Measurements from ENCODE around the gene ARSG.

DNA sequence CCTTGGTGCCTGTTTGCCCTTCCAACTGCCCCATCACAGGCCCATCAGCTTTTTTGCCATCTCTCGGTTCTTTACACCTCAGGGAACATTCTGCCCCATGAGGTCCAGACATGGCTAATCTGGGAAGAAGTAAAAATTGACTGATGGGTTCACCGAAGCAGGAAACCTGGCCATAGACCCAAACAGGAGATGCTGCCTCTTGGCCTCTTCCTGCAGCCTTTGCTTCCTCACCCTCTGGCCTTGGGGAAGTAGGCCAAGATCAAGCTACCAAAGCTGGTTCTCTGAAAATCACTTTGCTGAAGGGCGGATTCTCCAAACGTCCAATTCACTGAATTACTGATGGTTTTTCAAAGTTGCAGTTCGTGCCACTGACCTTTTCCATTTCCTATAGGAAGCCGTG lies 56.1 kb downstream of the ARSG start:
- TF ChIP-seq CTCF (IDR thresholded peaks at IDR 0.05), result no peak
- TF ChIP-seq TEAD4 (CRISPR knock-in tag; IDR thresholded peaks at IDR 0.05), result no peak
- TF ChIP-seq CREM (CRISPR knock-in tag; IDR thresholded peaks at IDR 0.05), result no peak
- TF ChIP-seq ZNF396 (CRISPR knock-in tag; IDR thresholded peaks at IDR 0.05; ENCODE audit: borderline replicate concordance), result no peak
- TF ChIP-seq, protein P1, sequence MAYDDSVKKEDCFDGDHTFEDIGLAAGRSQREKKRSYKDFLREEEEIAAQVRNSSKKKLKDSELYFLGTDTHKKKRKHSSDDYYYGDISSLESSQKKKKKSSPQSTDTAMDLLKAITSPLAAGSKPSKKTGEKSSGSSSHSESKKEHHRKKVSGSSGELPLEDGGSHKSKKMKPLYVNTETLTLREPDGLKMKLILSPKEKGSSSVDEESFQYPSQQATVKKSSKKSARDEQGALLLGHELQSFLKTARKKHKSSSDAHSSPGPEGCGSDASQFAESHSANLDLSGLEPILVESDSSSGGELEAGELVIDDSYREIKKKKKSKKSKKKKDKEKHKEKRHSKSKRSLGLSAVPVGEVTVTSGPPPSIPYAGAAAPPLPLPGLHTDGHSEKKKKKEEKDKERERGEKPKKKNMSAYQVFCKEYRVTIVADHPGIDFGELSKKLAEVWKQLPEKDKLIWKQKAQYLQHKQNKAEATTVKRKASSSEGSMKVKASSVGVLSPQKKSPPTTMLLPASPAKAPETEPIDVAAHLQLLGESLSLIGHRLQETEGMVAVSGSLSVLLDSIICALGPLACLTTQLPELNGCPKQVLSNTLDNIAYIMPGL (CRISPR knock-in tag; IDR thresholded peaks at IDR 0.05), result no peak
- TF ChIP-seq, protein P2, sequence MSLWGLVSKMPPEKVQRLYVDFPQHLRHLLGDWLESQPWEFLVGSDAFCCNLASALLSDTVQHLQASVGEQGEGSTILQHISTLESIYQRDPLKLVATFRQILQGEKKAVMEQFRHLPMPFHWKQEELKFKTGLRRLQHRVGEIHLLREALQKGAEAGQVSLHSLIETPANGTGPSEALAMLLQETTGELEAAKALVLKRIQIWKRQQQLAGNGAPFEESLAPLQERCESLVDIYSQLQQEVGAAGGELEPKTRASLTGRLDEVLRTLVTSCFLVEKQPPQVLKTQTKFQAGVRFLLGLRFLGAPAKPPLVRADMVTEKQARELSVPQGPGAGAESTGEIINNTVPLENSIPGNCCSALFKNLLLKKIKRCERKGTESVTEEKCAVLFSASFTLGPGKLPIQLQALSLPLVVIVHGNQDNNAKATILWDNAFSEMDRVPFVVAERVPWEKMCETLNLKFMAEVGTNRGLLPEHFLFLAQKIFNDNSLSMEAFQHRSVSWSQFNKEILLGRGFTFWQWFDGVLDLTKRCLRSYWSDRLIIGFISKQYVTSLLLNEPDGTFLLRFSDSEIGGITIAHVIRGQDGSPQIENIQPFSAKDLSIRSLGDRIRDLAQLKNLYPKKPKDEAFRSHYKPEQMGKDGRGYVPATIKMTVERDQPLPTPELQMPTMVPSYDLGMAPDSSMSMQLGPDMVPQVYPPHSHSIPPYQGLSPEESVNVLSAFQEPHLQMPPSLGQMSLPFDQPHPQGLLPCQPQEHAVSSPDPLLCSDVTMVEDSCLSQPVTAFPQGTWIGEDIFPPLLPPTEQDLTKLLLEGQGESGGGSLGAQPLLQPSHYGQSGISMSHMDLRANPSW (CRISPR knock-in tag; conservative IDR thresholded peaks at IDR 0.05; ENCODE audit: low read depth), result no peak
- no peak for TF ChIP-seq SOX15 (CRISPR knock-in tag; IDR thresholded peaks at IDR 0.05)
- TF ChIP-seq, protein P3, sequence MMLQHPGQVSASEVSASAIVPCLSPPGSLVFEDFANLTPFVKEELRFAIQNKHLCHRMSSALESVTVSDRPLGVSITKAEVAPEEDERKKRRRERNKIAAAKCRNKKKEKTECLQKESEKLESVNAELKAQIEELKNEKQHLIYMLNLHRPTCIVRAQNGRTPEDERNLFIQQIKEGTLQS (CRISPR knock-in tag; conservative IDR thresholded peaks at IDR 0.05), result no peak
- no peak for TF ChIP-seq ZNF512 (CRISPR knock-in tag; IDR thresholded peaks at IDR 0.05; ENCODE audit: borderline replicate concordance)
- TF ChIP-seq FOXP1 (CRISPR knock-in tag; IDR thresholded peaks at IDR 0.05; ENCODE audit: borderline replicate concordance), result no peak
- no peak for TF ChIP-seq NR2C2 (CRISPR knock-in tag; IDR thresholded peaks at IDR 0.05)
- no peak for TF ChIP-seq ZNF138 (CRISPR knock-in tag; conservative IDR thresholded peaks at IDR 0.05)
- no peak for TF ChIP-seq GABPB1 (CRISPR knock-in tag; IDR thresholded peaks at IDR 0.05)
